Non-pigmented ciliary epithelial cell (primary cell): ENCODE measurements around the gene PCDHGB5.
"Not testable (repeated sequence)": the region's sequence is repeated elsewhere in the genome, so short reads cannot be mapped to it uniquely, and the experiment has no call there.

Experiments
- DNase-seq: peaks from one replicate; pipeline ENCODE4 v3.0.0-alpha.2; 2010; ENCODE audit warnings: low read depth

The PCDHGB5 gene

GRCh38 chr5:141397756-141398551 is at the start of gene PCDHGB5:
Gene PCDHGB5, plus strand, starts transcription at chr5:141397947. Its CDS starts 181 bp downstream, at chr5:141398128.
- not testable (repeated sequence) for DNase-seq

- DNase-seq: no peak
Measured at GRCh38 chr5:141349917-141350619, 47.7 kb upstream of the PCDHGB5 start, which contains the start of gene PCDHGB1. Gene PCDHGB1, plus strand, starts transcription at chr5:141350099. Its CDS starts 162 bp downstream, at chr5:141350261.

GRCh38 chr5:141351591-141351990 is 46.2 kb upstream of the PCDHGB5 start:
- no peak for DNase-seq

- no peak for DNase-seq
Measured at GRCh38 chr5:141354900-141355469, 42.8 kb upstream of the PCDHGB5 start, which contains the start of gene PCDHGA4. Gene PCDHGA4, plus strand, starts transcription at chr5:141355021. Its CDS starts 87 bp downstream, at chr5:141355108.

- DNase-seq: no peak
Measured at GRCh38 chr5:141355641-141356040, 42.1 kb upstream of the PCDHGB5 start.

- DNase-seq: no peak
Measured at GRCh38 chr5:141356133-141356532, 41.6 kb upstream of the PCDHGB5 start.

GRCh38 chr5:141356950-141357349 is 40.8 kb upstream of the PCDHGB5 start:
- no peak for DNase-seq

- no peak for DNase-seq
Measured at GRCh38 chr5:141359790-141360426, 37.8 kb upstream of the PCDHGB5 start, which contains the start of gene PCDHGB2. Gene PCDHGB2, plus strand, starts transcription at chr5:141359994. Its CDS starts 142 bp downstream, at chr5:141360136.

- no peak for DNase-seq
Measured at GRCh38 chr5:141360685-141361084, 37.1 kb upstream of the PCDHGB5 start.

- DNase-seq: no peak
Measured at GRCh38 chr5:141362719-141363118, 35.0 kb upstream of the PCDHGB5 start.

GRCh38 chr5:141363952-141364660 is 33.6 kb upstream of the PCDHGB5 start, which contains the start of gene PCDHGA5:
Gene PCDHGA5, plus strand, starts transcription at chr5:141364162. Its CDS starts 169 bp downstream, at chr5:141364331.
- DNase-seq: no peak

- no peak for DNase-seq
Measured at GRCh38 chr5:141366016-141366896, 31.5 kb upstream of the PCDHGB5 start.

- no peak for DNase-seq
Measured at GRCh38 chr5:141369994-141370848, 27.5 kb upstream of the PCDHGB5 start, which contains the start of gene PCDHGB3. Gene PCDHGB3, plus strand, starts transcription at chr5:141370242. Its CDS starts 153 bp downstream, at chr5:141370395.

- DNase-seq: no peak
Measured at GRCh38 chr5:141371572-141372475, 25.9 kb upstream of the PCDHGB5 start.

GRCh38 chr5:141373673-141374317 is 24.0 kb upstream of the PCDHGB5 start, which contains the start of gene PCDHGA6:
Gene PCDHGA6, plus strand, starts transcription at chr5:141373891. Its CDS starts 193 bp downstream, at chr5:141374084.
- no peak for DNase-seq

GRCh38 chr5:141374627-141375026 is 23.1 kb upstream of the PCDHGB5 start:
- no peak for DNase-seq

GRCh38 chr5:141375444-141376155 is 22.1 kb upstream of the PCDHGB5 start:
- not testable (repeated sequence) for DNase-seq
